Measurements from ENCODE around the gene TRPV5.

- TF ChIP-seq CTCF (IDR thresholded peaks at IDR 0.05): no peak
- TF ChIP-seq POLR2A (IDR thresholded peaks at IDR 0.05): no peak
Observed at GRCh38 chr7:142881586-142882337, 51.8 kb downstream of the TRPV5 start.
